ENCODE measurements around the gene PLEKHG4B. TPM values are rescaled to one million over a fixed set of nuclear protein-coding genes. Genes with fewer than 3 reads are reported as not detected.

Gene PLEKHG4B
- total RNA-seq, 1 experiment from 2014 or later = 0.02 TPM

DNA sequence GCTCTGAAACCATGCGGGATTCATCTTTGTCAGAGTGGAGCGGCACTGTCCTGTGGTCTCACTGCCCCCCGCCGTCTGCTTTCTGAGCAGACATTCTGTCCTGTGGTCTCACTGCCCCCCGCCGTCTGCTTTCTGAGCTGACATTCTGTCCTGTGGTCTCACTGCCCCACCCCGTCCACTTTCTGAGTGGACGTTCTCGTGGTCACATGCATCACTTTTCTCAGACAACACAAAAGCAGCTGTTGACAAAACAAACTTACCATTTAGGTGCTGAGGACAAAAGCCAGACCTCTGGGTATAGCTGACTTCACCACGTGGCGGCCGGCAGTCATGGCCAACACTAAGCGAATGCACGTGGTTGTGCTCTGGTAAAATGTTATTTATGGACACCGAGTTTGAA lies 102.1 kb downstream of the PLEKHG4B start:
- Histone ChIP-seq H3K9me3 (ENCODE audit: control insufficient read depth in 1 of 2, insufficient read depth in 1 of 2, low read depth in 1 of 2, low read length in 2 of 2) (no peaks in the 10 kb centered on the region), H2AFZ (ENCODE audit: low read depth, low read length, poor library complexity, severe bottlenecking) (no peak overlapping the region), H3K4me3 (replicated peaks in 1 of 2; ENCODE audit: low read depth in 1 of 2, low read length in 2 of 2) (no peak overlapping the region), H3K4me1 (ENCODE audit: control insufficient read depth in 1 of 2, insufficient read depth in 2 of 2, low read length in 2 of 2) (no peaks in the 10 kb centered on the region; a peak in 1 of 4 replicates), H3K9me2 (ENCODE audit: insufficient read depth) (no peaks in the 10 kb centered on the region), H3K27me3 (ENCODE audit: insufficient read depth, low read length) (no peaks in the 10 kb centered on the region), H3K27ac (ENCODE audit: low read depth, low read length) (no peak overlapping the region), H4K20me1 (ENCODE audit: insufficient read depth) (no peaks in the 10 kb centered on the region), H3K9ac (ENCODE audit: low read length) (no peak overlapping the region), H3K79me2 (ENCODE audit: insufficient read depth, low read length) (no peaks in the 10 kb centered on the region), H3K36me3 (ENCODE audit: control insufficient read depth in 1 of 2, insufficient read depth in 2 of 2, low read length in 2 of 2) (no peaks in the 10 kb centered on the region), H3K4me2 (ENCODE audit: low read length) (no peak overlapping the region)
- ChIA-PET CTCF (no interaction called here), POLR2A (no interaction called here), RAD21 (ENCODE audit: low non-redundant PET in 1 of 2, low total read pairs in 2 of 2, uncharacterized antibody in 2 of 2, unreplicated experiment in 2 of 2) (no interaction called here)
- intact Hi-C loops (cut with micrococcal nuclease) = no loop called here
- no peak for DNase-seq (ENCODE audit: low read depth, low spot score)
- no peak for ATAC-seq
- no TSS peak for BruUV-seq (replicated peaks)
- no peak for TF ChIP-seq EZH2phosphoT487 (IDR thresholded peaks at IDR 0.05; ENCODE audit: borderline replicate concordance)

DNA sequence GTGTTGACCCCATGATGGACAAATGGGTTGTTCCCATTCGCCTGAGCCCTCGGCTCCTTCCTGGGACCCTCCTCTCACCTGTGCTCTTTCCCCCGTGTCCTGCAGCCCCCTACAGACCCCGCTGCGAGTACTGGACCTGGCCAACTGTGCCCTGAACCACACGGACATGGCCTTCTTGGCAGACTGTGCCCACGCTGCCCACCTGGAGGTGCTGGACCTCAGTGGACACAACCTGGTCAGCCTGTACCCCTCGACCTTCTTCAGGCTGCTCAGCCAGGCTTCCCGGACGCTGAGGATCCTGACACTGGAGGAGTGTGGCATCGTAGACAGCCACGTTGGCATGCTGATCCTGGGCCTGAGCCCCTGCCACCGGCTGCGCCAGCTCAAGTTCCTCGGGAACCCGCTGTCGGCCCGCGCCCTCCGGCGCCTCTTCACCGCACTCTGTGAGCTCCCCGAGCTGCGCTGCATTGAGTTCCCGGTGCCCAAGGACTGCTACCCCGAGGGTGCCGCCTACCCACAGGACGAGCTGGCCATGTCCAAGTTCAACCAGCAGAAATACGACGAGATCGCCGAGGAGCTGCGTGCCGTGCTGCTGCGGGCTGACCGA lies 102.7 kb downstream of the PLEKHG4B start:
- Histone ChIP-seq H3K27me3 (ENCODE audit: insufficient read depth, low read length) (no peaks in the 10 kb centered on the region), H4K20me1 (ENCODE audit: insufficient read depth) (no peaks in the 10 kb centered on the region), H3K79me2 (ENCODE audit: insufficient read depth, low read length) (no peaks in the 10 kb centered on the region), H3K9me2 (ENCODE audit: insufficient read depth) (no peaks in the 10 kb centered on the region), H3K4me2 (ENCODE audit: low read length) (no peak overlapping the region), H3K9me3 (ENCODE audit: control insufficient read depth in 1 of 2, insufficient read depth in 1 of 2, low read depth in 1 of 2, low read length in 2 of 2) (no peaks in the 10 kb centered on the region), H3K27ac (ENCODE audit: low read depth, low read length) (no peak overlapping the region), H2AFZ (ENCODE audit: low read depth, low read length, poor library complexity, severe bottlenecking) (no peak overlapping the region), H3K4me1 (ENCODE audit: control insufficient read depth in 1 of 2, insufficient read depth in 2 of 2, low read length in 2 of 2) (no peaks in the 10 kb centered on the region), H3K9ac (ENCODE audit: low read length) (no peak overlapping the region), H3K4me3 (replicated peaks in 1 of 2; ENCODE audit: low read depth in 1 of 2, low read length in 2 of 2) (no peak overlapping the region), H3K36me3 (ENCODE audit: control insufficient read depth in 1 of 2, insufficient read depth in 2 of 2, low read length in 2 of 2) (no peaks in the 10 kb centered on the region)
- no peak for DNase-seq (ENCODE audit: low read depth, low spot score)
- ChIA-PET RAD21 (ENCODE audit: low non-redundant PET in 1 of 2, low total read pairs in 2 of 2, uncharacterized antibody in 2 of 2, unreplicated experiment in 2 of 2) (no interaction called here), CTCF (no interaction called here), POLR2A (no interaction called here)
- ATAC-seq = no peak
- no TSS peak for BruUV-seq (replicated peaks)
- intact Hi-C loops (cut with micrococcal nuclease) = no loop called here
- TF ChIP-seq, protein P1, sequence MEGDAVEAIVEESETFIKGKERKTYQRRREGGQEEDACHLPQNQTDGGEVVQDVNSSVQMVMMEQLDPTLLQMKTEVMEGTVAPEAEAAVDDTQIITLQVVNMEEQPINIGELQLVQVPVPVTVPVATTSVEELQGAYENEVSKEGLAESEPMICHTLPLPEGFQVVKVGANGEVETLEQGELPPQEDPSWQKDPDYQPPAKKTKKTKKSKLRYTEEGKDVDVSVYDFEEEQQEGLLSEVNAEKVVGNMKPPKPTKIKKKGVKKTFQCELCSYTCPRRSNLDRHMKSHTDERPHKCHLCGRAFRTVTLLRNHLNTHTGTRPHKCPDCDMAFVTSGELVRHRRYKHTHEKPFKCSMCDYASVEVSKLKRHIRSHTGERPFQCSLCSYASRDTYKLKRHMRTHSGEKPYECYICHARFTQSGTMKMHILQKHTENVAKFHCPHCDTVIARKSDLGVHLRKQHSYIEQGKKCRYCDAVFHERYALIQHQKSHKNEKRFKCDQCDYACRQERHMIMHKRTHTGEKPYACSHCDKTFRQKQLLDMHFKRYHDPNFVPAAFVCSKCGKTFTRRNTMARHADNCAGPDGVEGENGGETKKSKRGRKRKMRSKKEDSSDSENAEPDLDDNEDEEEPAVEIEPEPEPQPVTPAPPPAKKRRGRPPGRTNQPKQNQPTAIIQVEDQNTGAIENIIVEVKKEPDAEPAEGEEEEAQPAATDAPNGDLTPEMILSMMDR (IDR thresholded peaks at IDR 0.05 in 2 of 3, conservative IDR thresholded peaks at IDR 0.05 in 1 of 3; ENCODE audit: borderline replicate concordance in 1 of 3, insufficient read depth in 1 of 3, low read depth in 2 of 3, low read length in 2 of 3) = no peak
- TF ChIP-seq ZBTB33 (IDR thresholded peaks at IDR 0.05; ENCODE audit: extremely low read depth, insufficient replicate concordance, low read length) (no peak), ZNF274 (IDR thresholded peaks at IDR 0.05; ENCODE audit: low read depth, low read length) (no peak), EZH2phosphoT487 (IDR thresholded peaks at IDR 0.05; ENCODE audit: borderline replicate concordance) (no peak), FOSL1 (IDR thresholded peaks at IDR 0.05; ENCODE audit: low read depth) (no peak), SP1 (IDR thresholded peaks at IDR 0.05; ENCODE audit: low read depth) (no peak), CBX3 (IDR thresholded peaks at IDR 0.05; ENCODE audit: low read depth) (no peak), EGR1 (IDR thresholded peaks at IDR 0.05; ENCODE audit: low read depth) (no peak), RAD21 (IDR thresholded peaks at IDR 0.05; ENCODE audit: low read depth) (no peak), MAX (IDR thresholded peaks at IDR 0.05) (no peak), CEBPB (IDR thresholded peaks at IDR 0.05; ENCODE audit: low read depth) (no peak), JUND (IDR thresholded peaks at IDR 0.05) (no peak)
- TF ChIP-seq, protein P2, sequence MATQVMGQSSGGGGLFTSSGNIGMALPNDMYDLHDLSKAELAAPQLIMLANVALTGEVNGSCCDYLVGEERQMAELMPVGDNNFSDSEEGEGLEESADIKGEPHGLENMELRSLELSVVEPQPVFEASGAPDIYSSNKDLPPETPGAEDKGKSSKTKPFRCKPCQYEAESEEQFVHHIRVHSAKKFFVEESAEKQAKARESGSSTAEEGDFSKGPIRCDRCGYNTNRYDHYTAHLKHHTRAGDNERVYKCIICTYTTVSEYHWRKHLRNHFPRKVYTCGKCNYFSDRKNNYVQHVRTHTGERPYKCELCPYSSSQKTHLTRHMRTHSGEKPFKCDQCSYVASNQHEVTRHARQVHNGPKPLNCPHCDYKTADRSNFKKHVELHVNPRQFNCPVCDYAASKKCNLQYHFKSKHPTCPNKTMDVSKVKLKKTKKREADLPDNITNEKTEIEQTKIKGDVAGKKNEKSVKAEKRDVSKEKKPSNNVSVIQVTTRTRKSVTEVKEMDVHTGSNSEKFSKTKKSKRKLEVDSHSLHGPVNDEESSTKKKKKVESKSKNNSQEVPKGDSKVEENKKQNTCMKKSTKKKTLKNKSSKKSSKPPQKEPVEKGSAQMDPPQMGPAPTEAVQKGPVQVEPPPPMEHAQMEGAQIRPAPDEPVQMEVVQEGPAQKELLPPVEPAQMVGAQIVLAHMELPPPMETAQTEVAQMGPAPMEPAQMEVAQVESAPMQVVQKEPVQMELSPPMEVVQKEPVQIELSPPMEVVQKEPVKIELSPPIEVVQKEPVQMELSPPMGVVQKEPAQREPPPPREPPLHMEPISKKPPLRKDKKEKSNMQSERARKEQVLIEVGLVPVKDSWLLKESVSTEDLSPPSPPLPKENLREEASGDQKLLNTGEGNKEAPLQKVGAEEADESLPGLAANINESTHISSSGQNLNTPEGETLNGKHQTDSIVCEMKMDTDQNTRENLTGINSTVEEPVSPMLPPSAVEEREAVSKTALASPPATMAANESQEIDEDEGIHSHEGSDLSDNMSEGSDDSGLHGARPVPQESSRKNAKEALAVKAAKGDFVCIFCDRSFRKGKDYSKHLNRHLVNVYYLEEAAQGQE (IDR thresholded peaks at IDR 0.05; ENCODE audit: low read depth) = no peak

Data from HCT116 (cell line).